Measurements from ENCODE around the gene PAK1IP1.

The PAK1IP1 gene

GRCh38 chr6:10684618-10685017 is 10.2 kb upstream of the PAK1IP1 start:
- no peak overlapping the region for H3K27ac ChIP-seq (ENCODE audit: extremely low read depth, low read depth, low read length)
- no peak overlapping the region for H3K4me3 ChIP-seq (ENCODE audit: low read depth, low read length)
- ChIA-PET POLR2A (no interaction called here), CTCF (no interaction called here)
- H3K4me1 ChIP-seq (ENCODE audit: control insufficient read depth, insufficient read depth, low read length): no peaks in the 10 kb centered on the region
- no peaks in the 10 kb centered on the region for H3K9me3 ChIP-seq (ENCODE audit: control insufficient read depth, insufficient read depth, low read depth, low read length)
- no peaks in the 10 kb centered on the region for H3K36me3 ChIP-seq (ENCODE audit: control insufficient read depth in 2 of 2, insufficient read depth in 1 of 2, low read length in 2 of 2)
- TF ChIP-seq IKZF3 (tag by site-specific recombination; IDR thresholded peaks at IDR 0.05) (no peak), ZNF132 (tag by site-specific recombination; IDR thresholded peaks at IDR 0.05; ENCODE audit: borderline replicate concordance) (no peak), ZNF239 (tag by site-specific recombination; IDR thresholded peaks at IDR 0.05) (no peak), PRDM1 (tag by site-specific recombination; IDR thresholded peaks at IDR 0.05) (no peak), ZNF580 (tag by site-specific recombination; IDR thresholded peaks at IDR 0.05) (no peak), ZNF548 (tag by site-specific recombination; IDR thresholded peaks at IDR 0.05) (no peak), ZBTB20 (tag by site-specific recombination; IDR thresholded peaks at IDR 0.05) (no peak), YY2 (tag by site-specific recombination; IDR thresholded peaks at IDR 0.05) (no peak)
- TF ChIP-seq, protein P1, sequence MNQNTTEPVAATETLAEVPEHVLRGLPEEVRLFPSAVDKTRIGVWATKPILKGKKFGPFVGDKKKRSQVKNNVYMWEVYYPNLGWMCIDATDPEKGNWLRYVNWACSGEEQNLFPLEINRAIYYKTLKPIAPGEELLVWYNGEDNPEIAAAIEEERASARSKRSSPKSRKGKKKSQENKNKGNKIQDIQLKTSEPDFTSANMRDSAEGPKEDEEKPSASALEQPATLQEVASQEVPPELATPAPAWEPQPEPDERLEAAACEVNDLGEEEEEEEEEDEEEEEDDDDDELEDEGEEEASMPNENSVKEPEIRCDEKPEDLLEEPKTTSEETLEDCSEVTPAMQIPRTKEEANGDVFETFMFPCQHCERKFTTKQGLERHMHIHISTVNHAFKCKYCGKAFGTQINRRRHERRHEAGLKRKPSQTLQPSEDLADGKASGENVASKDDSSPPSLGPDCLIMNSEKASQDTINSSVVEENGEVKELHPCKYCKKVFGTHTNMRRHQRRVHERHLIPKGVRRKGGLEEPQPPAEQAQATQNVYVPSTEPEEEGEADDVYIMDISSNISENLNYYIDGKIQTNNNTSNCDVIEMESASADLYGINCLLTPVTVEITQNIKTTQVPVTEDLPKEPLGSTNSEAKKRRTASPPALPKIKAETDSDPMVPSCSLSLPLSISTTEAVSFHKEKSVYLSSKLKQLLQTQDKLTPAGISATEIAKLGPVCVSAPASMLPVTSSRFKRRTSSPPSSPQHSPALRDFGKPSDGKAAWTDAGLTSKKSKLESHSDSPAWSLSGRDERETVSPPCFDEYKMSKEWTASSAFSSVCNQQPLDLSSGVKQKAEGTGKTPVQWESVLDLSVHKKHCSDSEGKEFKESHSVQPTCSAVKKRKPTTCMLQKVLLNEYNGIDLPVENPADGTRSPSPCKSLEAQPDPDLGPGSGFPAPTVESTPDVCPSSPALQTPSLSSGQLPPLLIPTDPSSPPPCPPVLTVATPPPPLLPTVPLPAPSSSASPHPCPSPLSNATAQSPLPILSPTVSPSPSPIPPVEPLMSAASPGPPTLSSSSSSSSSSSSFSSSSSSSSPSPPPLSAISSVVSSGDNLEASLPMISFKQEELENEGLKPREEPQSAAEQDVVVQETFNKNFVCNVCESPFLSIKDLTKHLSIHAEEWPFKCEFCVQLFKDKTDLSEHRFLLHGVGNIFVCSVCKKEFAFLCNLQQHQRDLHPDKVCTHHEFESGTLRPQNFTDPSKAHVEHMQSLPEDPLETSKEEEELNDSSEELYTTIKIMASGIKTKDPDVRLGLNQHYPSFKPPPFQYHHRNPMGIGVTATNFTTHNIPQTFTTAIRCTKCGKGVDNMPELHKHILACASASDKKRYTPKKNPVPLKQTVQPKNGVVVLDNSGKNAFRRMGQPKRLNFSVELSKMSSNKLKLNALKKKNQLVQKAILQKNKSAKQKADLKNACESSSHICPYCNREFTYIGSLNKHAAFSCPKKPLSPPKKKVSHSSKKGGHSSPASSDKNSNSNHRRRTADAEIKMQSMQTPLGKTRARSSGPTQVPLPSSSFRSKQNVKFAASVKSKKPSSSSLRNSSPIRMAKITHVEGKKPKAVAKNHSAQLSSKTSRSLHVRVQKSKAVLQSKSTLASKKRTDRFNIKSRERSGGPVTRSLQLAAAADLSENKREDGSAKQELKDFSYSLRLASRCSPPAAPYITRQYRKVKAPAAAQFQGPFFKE (tag by site-specific recombination; IDR thresholded peaks at IDR 0.05; ENCODE audit: borderline replicate concordance): no peak

GRCh38 chr6:10685092-10685915 is 9.5 kb upstream of the PAK1IP1 start:
- ChIA-PET CTCF (interaction anchor here (0.7 to 1.3 kb wide), 2 partner anchors 207 to 220 kb away, joined by 3 to 4 read pairs; no protein-coding TSS in a partner anchor), POLR2A (no interaction called here)
- no peak overlapping the region for H3K27ac ChIP-seq (ENCODE audit: extremely low read depth, low read depth, low read length)
- TF ChIP-seq ZNF112 (tag by site-specific recombination; IDR thresholded peaks at IDR 0.05) (no peak), KLF9 (tag by site-specific recombination; IDR thresholded peaks at IDR 0.05; ENCODE audit: low read depth) (no peak), ZNF785 (tag by site-specific recombination; IDR thresholded peaks at IDR 0.05) (no peak), ZNF223 (tag by site-specific recombination; IDR thresholded peaks at IDR 0.05) (no peak), ZNF140 (tag by site-specific recombination; IDR thresholded peaks at IDR 0.05) (no peak), ZNF266 (tag by site-specific recombination; IDR thresholded peaks at IDR 0.05; ENCODE audit: low read depth) (no peak), ZNF10 (tag by site-specific recombination; IDR thresholded peaks at IDR 0.05) (no peak), ZNF16 (tag by site-specific recombination; IDR thresholded peaks at IDR 0.05; ENCODE audit: low read depth) (no peak), ZNF350 (tag by site-specific recombination; IDR thresholded peaks at IDR 0.05) (no peak), ZNF837 (tag by site-specific recombination; IDR thresholded peaks at IDR 0.05) (no peak), ZNF221 (tag by site-specific recombination; IDR thresholded peaks at IDR 0.05; ENCODE audit: borderline replicate concordance) (no peak), TRIM28 (IDR thresholded peaks at IDR 0.05; ENCODE audit: borderline replicate concordance, low read length) (no peak), KLF16 (tag by site-specific recombination; IDR thresholded peaks at IDR 0.05) (no peak), ZNF302 (tag by site-specific recombination; IDR thresholded peaks at IDR 0.05; ENCODE audit: low read depth) (no peak), EGR2 (tag by site-specific recombination; IDR thresholded peaks at IDR 0.05; ENCODE audit: low read depth) (no peak), ZNF558 (tag by site-specific recombination; IDR thresholded peaks at IDR 0.05) (no peak), ZNF211 (tag by site-specific recombination; IDR thresholded peaks at IDR 0.05; ENCODE audit: low read depth) (no peak), ZNF701 (tag by site-specific recombination; IDR thresholded peaks at IDR 0.05) (no peak), ZNF621 (tag by site-specific recombination; IDR thresholded peaks at IDR 0.05) (no peak)
- TF ChIP-seq, protein P2, sequence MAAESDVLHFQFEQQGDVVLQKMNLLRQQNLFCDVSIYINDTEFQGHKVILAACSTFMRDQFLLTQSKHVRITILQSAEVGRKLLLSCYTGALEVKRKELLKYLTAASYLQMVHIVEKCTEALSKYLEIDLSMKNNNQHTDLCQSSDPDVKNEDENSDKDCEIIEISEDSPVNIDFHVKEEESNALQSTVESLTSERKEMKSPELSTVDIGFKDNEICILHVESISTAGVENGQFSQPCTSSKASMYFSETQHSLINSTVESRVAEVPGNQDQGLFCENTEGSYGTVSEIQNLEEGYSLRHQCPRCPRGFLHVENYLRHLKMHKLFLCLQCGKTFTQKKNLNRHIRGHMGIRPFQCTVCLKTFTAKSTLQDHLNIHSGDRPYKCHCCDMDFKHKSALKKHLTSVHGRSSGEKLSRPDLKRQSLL (tag by site-specific recombination; IDR thresholded peaks at IDR 0.05): no peak
- H3K4me1 ChIP-seq (ENCODE audit: control insufficient read depth, insufficient read depth, low read length): no peaks in the 10 kb centered on the region
- H3K36me3 ChIP-seq (ENCODE audit: control insufficient read depth in 2 of 2, insufficient read depth in 1 of 2, low read length in 2 of 2): no peaks in the 10 kb centered on the region
- no peak overlapping the region for H3K4me3 ChIP-seq (ENCODE audit: low read depth, low read length)
- no peaks in the 10 kb centered on the region for H3K9me3 ChIP-seq (ENCODE audit: control insufficient read depth, insufficient read depth, low read depth, low read length)

Data from HEK293 (cell line).